Prostate gland (tissue), 2 donors: ENCODE measurements around the gene GLRA2. TPM values are rescaled to one million over a fixed set of nuclear protein-coding genes. Genes with fewer than 3 reads are reported as not detected.

ENCODE experiments used
- DNase-seq: peaks from one replicate; pipeline ENCODE4 v3.0.0-alpha.2; 2019; ENCODE audit warnings: low spot score
- H3K27ac ChIP-seq, 2 donors: fragments of 200-600 bp; sonication (generic); 2 replicates each; pipeline ENCODE4 v1.5.1; 2017 to 2019
- H3K27me3 ChIP-seq: fragments of 200-600 bp; sonication (generic); replicated peaks from 2 replicates; pipeline ENCODE4 v1.5.1; 2019; ENCODE audit not compliant: insufficient read depth
- H3K36me3 ChIP-seq, 2 donors: fragments of 200-600 bp; sonication (generic); 1 replicate in 1 of 2; 2 replicates in 1 of 2; pipeline versions ENCODE4 v1.5.1 to v1.8.1; 2017 to 2019
- H3K4me1 ChIP-seq: fragments of 200-600 bp; sonication (generic); replicated peaks from 2 replicates; pipeline ENCODE4 v1.5.1; 2019
- H3K4me3 ChIP-seq, 2 donors: fragments of 200-600 bp; sonication (generic); 2 replicates each; pipeline ENCODE4 v1.5.1; 2017 to 2019
- H3K9me3 ChIP-seq: fragments of 200-600 bp; sonication (generic); 2 replicates; pipeline ENCODE4 v1.5.1; 2017
- CTCF ChIP-seq, 4 experiments: fragments of 200-600 bp in 2 of 4; fragments of 450-650 bp in 2 of 4; sonication (generic) in 2 of 4; IDR thresholded peaks; 1 replicate in 3 of 4; 2 replicates in 1 of 4; pipeline ENCODE4 v1.5.1; 2016 to 2019; ENCODE audit warnings: antibody characterized with exemption in 4 of 4, mild to moderate bottlenecking in 2 of 4, moderate library complexity in 2 of 4
- POLR2A ChIP-seq: fragments of 450-650 bp; IDR thresholded peaks from one replicate; pipeline ENCODE4 v1.6.1; 2016; ENCODE audit warnings: antibody characterized with exemption, mild to moderate bottlenecking
- POLR2AphosphoS5 ChIP-seq: sonication (generic); formaldehyde crosslinking; IDR thresholded peaks from one replicate; pipeline ENCODE4 v1.6.1; 2017; ENCODE audit warnings: antibody characterized with exemption
- WGBS: methylation state at CpG from one replicate; pipeline ENCODE4 v1.1.5; 2018; 5-methylcytosine and 5-hydroxymethylcytosine counted together
- intact Hi-C: fragments of 100-400 bp; cut with DNase I; formaldehyde crosslinking; loops from one replicate; pipeline ENCODE4 v1.14.2; 2022
- total RNA-seq, 2 donors: library from RNA; depleted of rRNA; stranded (reverse); fragments of >200 nt; gene quantifications; one replicate each; pipeline ENCODE4 v1.1.0, GENCODE V29; 2016

Gene GLRA2
- total RNA-seq, 2 donors from 2014 or later: not detected

GRCh38 chrX:14738643-14739042, 209.3 kb downstream of the GLRA2 start:
- Histone ChIP-seq H3K27ac (no peak overlapping the region), H3K4me3 (no peak overlapping the region), H3K4me1 (no peaks in the 10 kb centered on the region), H3K27me3 (no peaks in the 10 kb centered on the region), H3K9me3 (no peaks in the 10 kb centered on the region), H3K36me3 (no peaks in the 10 kb centered on the region)
- 60% methylated on average over 4 of the region's 4 CpGs for WGBS
- TF ChIP-seq POLR2A (no peak), CTCF (IDR thresholded peaks at IDR 0.05) (no peak), POLR2AphosphoS5 (no peak)
- intact Hi-C loops: no loop called here
- no peak for DNase-seq

- intact Hi-C loops: no loop called here
- 73% methylated on average over 4 of the region's 4 CpGs for whole genome bisulfite sequencing
Observed at GRCh38 chrX:14753441-14753840, 224.1 kb downstream of the GLRA2 start.

GRCh38 chrX:14758029-14758491, 228.7 kb downstream of the GLRA2 start:
- WGBS: 92% methylated on average over 6 of the region's 6 CpGs
- TF ChIP-seq POLR2A: no peak
- no peak for TF ChIP-seq CTCF (IDR thresholded peaks at IDR 0.05)
- no peak for TF ChIP-seq POLR2AphosphoS5
- intact Hi-C loops: no loop called here

More at GRCh38 chrX:14753441-14753840, 224.1 kb downstream of the GLRA2 start:
- TF ChIP-seq POLR2A (no peak), POLR2AphosphoS5 (no peak), CTCF (IDR thresholded peaks at IDR 0.05) (no peak)
- H3K4me1 ChIP-seq: no peaks in the 10 kb centered on the region
- no peak for DNase-seq
- no peak overlapping the region for H3K4me3 ChIP-seq
- no peak overlapping the region for H3K27ac ChIP-seq
- H3K9me3 ChIP-seq: no peaks in the 10 kb centered on the region
- H3K27me3 ChIP-seq: no peaks in the 10 kb centered on the region
- no peaks in the 10 kb centered on the region for H3K36me3 ChIP-seq

GRCh38 chrX:14775416-14775815, 246.1 kb downstream of the GLRA2 start:
- Histone ChIP-seq H3K36me3 (no peaks in the 10 kb centered on the region), H3K27me3 (no peaks in the 10 kb centered on the region), H3K27ac (no peak overlapping the region), H3K4me3 (no peak overlapping the region), H3K4me1 (no peaks in the 10 kb centered on the region), H3K9me3 (no peaks in the 10 kb centered on the region)
- intact Hi-C loops: no loop called here
- TF ChIP-seq POLR2A (no peak), POLR2AphosphoS5 (no peak), CTCF (IDR thresholded peaks at IDR 0.05) (no peak)
- DNase-seq: no peak
- WGBS: 53% methylated on average over 3 of the region's 3 CpGs

More at GRCh38 chrX:14758029-14758491, 228.7 kb downstream of the GLRA2 start:
- Histone ChIP-seq H3K9me3 (no peaks in the 10 kb centered on the region), H3K4me1 (no peaks in the 10 kb centered on the region), H3K27me3 (no peaks in the 10 kb centered on the region), H3K27ac (no peak overlapping the region), H3K4me3 (no peak overlapping the region), H3K36me3 (no peaks in the 10 kb centered on the region)
- DNase-seq: no peak

GRCh38 chrX:14776901-14777300, 247.6 kb downstream of the GLRA2 start:
- Histone ChIP-seq H3K36me3 (no peaks in the 10 kb centered on the region), H3K27me3 (no peaks in the 10 kb centered on the region), H3K9me3 (no peaks in the 10 kb centered on the region), H3K4me1 (no peaks in the 10 kb centered on the region), H3K4me3 (no peak overlapping the region), H3K27ac (no peak overlapping the region)
- no peak for DNase-seq
- 60% methylated on average over 2 of the region's 2 CpGs for WGBS
- no peak for TF ChIP-seq CTCF (IDR thresholded peaks at IDR 0.05)
- no peak for TF ChIP-seq POLR2A
- no peak for TF ChIP-seq POLR2AphosphoS5
- intact Hi-C loops: no loop called here
